A172 (cell line): ENCODE results near the gene RAPGEF1. TPM values are rescaled to one million over a fixed set of nuclear protein-coding genes. Genes with fewer than 3 reads are reported as not detected.
"Not testable (repeated sequence)": the region's sequence is repeated elsewhere in the genome, so short reads cannot be mapped to it uniquely, and the experiment has no call there.

Experiments
- DNase-seq: peaks from one replicate; pipeline ENCODE4 v3.0.0-alpha.2; 2015; ENCODE audit warnings: low spot score
- total RNA-seq: library from RNA; depleted of rRNA; stranded (reverse); fragments of >200 nt; shearing (Covaris generic); gene quantifications from 2 replicates; pipeline ENCODE4 v1.2.3, GENCODE V29; 2014

The RAPGEF1 gene
- total RNA-seq, 1 experiment from 2014 or later = 40.9 TPM

DNA sequence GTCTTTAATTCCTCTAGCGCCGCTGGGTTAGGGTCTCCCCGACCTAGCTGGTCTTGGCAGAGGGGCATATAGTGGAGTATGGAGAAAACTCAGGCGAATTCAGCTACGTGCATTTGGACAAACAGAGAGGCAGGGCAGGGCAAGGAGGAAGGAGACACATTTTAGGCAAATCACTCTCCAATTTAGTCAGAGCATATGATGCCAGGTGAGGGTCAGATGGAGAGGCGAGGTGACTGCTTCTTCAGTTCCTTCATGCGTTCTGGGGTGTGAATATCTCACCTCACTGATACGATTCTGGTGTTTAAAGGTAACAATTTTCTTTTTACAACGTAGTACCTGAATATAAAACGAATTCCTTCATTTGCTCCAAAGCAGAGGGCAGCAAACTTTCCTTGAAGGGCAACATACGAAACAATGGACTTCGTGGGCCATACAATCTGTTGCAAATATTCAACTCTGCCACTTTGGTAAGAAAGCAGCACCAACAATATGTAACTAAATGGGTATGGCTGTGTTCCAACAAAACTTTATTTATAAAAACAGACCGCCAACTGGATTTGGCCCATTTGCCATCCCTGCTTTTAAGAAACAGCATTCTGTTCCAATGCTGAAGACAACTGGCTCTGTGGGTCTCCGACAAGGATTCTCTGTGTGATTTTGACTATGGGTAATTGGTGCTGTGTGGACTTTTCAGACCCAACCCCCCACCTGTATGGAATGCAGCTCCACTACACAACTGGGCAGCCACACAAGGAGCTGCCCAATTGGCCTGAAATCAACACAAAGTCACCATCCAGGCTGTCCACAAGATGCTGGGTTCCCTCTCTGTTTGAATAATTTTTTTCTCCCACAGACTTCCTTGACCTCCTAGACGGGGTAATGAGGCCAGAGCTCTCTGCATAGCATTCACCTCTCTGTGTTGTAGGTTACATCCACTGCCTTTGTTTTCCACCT, 53.8 kb downstream of the RAPGEF1 start:
- DNase-seq = no peak

DNA sequence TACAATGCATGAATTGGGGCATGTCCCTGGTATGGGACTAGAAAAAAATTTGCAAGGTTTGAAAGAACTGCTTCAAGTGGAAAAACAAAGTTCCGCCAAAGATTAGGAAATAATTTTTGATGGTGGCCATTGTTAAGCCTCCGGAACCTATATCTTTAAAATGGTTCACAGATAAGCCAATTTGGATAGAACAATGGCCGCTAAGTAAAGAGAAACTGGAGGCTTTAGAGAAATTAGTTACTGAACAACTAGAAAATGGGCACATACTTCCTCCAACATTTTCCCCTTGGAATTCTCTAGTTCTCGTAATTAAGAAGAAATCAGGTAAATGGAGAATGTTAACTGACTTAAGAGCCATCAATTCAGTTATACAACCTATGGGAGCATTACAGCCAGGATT, 56.8 kb downstream of the RAPGEF1 start:
- DNase-seq = not testable (repeated sequence)

DNA sequence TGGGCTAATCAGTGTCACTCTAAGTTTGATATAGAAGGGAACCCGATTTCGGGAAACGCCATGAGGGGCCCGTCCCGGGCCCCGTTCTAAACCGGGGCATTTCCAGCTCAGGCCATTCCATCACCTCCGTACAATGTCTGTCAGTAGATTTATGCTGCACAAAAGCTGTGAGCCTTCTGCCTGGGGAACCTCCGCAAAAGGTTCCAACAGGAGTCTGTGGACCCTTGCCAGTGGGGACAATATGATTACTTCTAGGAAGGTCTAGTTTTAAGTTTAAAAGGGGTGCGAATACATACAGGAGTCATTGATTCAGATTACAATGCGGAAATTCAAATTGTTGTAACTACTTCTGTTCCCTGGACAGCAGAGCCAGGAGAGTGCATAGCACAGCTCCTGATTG, 57.6 kb downstream of the RAPGEF1 start:
- DNase-seq = no peak

DNA sequence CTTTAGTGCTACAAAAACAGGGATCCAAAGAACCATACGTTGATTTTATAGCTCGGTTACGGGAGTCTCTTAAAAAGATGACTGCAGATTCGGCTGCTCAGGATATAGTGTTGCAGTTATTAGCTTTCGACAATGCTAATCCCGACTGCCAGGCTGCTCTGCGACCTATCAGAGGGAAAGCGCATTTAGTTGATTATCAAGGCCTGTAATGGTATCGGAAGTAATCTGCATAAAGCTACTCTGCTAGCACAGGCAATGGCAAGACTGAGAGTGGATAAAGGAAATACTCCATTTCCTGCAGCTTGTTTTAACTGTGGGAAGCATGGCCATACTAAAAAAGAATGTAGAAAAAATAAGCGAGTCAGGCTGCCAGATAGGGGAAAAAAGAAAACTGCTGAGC, 58.0 kb downstream of the RAPGEF1 start:
- DNase-seq = not testable (repeated sequence)

DNA sequence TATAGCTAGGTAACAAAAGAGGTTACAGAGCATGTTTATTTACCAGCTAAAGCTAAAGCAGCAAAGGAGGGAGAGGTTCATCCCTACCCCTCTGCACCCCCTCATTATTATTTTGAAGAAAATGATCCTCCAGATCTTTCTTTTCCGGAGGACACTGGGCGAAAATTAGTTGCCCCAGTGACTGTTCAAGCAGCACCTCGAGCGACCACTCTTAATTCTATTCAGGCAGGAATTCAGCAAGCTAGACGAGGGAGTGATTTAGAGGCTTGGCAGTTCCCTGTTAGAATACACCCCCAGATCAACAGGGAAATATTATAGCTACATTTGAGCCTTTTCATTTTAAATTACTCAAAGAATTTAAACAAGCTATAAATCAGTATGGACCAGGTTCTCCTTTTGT, 58.8 kb downstream of the RAPGEF1 start:
- DNase-seq = not testable (repeated sequence)

DNA sequence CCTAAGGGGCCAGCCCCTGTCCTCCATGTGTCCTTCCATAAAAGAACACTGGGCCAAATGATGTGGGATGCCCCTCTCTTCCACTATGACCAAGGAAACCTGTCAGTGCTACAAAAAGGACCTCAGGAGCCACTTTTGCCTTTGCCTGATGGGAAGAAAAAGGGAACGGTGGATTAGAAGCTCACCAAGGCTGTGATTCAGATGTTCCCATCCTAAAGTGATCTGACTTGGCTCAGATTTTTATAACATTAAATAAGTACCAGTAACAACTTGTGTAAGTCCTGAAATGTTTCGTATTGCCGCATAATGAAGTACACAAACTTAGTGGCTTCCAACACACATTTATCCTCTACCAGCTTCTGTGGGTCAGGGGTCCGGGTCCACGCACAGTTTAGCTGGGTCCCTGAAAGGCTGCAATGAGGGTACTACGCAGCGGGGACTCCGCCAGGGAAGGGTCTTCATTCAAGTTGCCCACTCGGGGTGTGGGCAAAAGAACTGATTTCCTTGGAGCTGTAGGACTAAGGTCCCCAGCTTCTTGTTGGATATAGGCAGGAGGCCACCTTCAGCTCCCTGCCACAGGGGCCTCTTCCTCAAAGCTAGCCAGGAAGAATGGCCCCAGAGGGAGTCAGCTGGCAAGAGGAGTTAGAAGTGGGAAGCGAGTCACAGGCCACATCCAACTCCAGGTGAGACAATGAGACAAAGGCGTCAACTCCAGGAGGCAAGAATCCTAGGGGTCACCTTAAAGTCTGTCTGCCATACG, 60.4 kb downstream of the RAPGEF1 start:
- DNase-seq = no peak

DNA sequence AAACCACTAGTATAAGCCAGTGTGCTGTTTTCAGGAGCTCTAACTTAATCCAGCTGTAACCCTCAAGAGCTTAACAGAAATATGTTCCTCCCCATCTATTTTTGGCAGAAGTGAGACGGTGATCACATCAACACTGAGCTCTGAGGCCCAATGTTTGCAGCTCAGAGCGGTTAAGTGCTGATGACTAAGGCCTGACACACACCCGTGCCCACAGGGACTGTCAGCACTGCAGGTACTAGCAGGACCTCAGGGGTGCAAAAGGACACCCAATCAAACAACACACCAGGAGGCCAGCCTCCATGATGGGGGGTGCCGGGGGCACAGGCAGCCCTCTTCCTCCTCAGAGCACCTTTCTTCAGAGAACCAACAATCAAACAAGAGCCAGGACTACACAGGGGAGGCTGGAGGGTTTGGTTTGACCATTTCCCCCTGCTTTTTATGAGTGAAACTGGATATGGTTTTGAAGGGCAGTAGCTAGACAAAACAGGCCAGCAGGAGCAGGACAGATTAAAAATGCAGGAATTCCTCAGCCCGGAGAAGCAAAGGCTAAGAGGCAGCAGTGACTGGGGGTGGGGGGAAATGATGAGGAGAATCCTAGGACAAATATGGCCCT, 61.3 kb downstream of the RAPGEF1 start:
- peak; percentile 87 for DNase-seq

DNA sequence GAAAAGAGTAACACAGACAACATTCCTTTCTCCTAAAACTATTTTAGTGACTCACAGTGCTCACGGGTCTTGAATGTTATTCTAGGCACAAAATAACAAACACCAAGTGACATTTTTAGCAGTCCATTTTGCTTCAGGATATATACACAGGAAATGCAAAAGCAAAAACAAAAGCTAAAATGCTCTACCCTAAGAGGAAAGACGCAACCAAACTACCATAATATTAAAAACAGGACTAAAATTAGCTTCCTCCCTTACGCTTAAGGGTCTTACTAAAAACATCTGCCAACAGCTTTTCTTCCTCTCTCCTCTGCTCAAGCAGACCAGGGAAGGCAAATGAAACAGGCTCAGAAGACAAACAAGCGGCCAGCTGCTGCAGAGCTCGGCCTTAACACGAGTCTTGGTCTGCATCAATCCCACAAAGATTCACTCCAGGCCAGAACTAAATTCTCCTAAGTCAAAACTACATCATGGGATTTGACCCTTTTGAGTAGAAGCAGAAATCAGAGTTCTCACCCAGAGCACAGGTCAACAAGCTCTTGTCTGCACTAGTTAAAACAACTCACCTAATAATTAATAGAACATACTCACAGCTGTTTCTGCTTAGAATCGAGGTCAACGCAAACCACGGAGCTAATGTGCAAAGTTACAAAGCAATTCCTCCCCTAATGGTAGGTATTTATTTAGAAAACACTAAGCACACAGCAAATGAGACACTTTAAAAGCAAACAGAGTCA, 62.3 kb downstream of the RAPGEF1 start:
- DNase-seq = peak; percentile 46

DNA sequence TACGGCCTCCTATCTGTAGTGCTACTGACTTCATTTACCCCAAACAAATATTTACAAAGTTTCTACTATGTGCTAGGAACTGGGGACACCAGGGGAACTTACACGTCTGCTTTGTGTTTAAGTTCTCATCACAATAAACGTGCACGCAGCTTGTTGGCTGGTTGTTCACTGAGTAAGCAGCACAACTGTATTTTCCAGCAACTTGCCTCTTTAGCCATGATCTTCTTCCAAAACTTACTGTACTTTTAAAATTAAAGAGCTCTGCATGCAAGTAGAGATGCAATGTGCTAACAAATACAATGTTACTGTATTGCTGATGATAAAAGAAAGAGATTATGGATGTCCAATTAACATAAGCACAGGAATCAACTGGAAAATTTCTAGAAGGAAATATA, 62.8 kb downstream of the RAPGEF1 start:
- DNase-seq = no peak

DNA sequence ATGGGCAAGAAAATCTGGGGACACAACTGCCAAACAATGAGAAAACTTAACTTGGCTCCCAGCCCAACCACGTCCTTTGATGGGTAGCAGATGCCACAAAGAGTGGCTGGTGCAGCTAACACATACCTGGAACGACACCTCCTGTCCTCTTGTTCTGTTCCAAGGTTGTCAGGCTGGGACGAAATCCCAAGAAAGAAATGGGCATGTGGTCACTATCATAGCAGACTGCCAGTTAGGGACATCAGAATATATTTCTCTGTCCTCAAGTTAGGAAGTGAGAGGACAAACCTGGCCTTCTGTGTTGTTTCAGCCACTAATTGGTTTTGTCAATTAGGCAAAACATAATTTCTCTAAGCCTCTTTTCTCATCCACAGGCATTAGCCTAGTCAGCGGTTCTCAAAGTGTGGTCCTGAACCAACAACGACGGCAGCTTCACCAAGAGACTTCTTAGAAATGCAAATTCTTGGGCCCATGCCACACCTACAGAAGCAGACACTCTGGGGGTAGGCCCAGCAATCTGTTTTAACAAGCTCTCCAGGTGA, 63.4 kb downstream of the RAPGEF1 start:
- DNase-seq = no peak

DNA sequence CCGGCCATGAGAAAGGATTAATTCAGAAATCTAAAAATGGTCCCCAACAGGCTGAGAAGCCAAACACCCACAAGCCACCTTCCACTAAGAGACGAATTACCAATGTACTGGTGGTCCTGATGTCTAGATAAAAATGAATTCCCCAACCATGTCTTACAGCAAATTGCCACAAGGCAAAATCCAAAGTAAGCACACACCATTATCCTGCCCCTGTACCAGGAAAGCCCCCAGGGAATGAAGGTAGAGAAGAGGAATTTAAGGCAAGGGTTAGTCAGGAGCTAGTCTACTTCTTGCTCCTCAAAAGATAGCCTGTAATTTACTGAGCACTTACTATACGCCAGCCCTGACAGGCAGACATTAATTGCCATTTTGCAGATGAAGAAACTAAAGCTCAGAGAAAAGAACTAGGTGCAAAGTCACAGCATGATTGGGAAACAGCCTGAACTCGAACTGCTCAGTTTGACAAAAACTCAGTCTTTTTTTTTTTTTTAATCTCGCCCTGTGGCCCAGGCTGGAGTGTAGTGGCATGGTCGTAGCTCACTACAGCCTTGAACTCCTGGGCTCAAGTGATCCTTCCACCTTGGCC, 64.3 kb downstream of the RAPGEF1 start:
- no peak for DNase-seq

DNA sequence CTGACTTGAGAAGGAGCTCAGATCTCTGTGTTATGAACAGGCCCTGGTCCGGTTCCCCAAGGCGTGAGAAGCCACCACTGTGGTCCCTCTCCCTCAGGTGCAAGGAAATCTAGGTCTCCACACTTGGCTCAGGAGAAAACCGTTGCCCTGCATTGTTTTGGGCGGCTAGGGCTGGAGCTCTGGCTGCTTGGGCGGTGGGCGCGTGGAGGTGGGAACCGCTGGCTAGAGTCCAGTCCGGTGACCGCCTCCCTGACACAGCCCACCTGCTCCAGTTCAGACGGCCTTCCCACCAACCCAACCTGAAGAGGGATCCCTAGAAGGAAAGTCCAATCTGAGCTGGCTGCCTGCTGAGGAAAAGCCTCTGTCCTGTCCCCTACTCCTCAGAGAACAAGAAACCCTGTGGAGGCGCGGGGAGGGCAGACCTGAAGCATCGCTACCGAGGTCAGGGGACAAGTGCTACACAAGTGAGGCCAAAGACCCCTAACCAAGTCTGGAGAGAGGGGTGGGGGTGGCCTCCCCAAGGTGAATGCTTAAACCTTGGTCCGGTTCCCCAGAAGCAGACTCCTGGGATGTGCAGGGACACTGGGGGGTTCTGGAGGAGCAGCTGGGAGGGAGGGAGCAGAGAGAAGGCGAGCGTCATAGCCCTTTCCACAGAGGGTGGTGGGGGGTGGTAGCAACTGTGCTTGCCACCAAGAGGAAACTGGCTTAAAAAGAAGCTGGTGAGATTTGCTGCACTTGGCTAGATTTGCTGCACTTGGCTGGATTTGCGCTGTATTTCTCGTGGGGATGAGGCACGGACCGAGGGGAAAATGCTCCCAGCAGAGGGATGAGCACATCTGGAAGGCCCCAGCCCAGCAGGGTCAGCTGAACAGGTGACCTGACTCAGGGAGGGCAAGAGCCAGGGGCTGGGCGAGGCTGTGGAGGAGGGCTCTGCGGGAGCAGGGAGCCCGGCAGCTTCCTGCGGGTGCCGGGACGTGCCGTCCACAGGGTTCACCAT, 65.2 kb downstream of the RAPGEF1 start:
- DNase-seq = no peak

DNA sequence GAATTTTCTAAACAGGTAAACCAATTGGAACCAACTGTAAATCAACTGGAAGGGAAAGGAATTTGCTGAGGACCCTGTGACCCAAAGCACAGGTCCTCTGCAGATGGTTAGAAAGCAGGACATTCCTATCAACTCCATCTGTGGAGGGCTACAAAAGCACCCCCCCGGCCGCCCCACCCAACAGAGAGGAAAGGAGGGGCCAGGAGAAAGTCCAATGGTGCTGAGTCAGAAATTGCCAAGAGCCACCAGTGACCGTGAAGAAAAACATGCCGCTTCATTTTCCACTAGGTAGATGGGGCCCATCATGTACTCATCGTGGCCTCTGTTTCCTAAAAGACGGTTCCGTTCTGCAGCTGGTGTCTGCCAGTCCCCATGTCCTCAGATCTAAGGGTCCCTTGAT, 66.3 kb downstream of the RAPGEF1 start:
- no peak for DNase-seq

DNA sequence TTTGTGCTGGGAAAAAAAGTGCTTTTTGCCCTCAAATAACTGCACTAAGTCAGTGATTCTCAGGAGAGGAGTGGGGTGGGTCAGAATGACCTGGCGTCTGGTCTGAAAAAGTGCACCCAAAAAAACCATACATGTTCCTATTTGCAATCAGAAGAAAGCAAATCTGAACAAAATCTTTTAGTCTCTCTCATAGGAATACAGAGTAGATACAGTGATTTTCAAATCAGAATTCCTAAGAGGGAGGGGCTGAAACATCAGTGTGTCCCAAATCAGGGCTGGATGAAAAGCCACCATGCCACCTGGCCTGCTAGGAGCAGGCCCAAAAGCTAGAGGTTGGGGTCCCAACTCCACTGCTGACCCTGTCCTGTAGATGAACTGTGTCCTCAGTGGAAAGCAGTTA, 66.8 kb downstream of the RAPGEF1 start:
- no peak for DNase-seq

DNA sequence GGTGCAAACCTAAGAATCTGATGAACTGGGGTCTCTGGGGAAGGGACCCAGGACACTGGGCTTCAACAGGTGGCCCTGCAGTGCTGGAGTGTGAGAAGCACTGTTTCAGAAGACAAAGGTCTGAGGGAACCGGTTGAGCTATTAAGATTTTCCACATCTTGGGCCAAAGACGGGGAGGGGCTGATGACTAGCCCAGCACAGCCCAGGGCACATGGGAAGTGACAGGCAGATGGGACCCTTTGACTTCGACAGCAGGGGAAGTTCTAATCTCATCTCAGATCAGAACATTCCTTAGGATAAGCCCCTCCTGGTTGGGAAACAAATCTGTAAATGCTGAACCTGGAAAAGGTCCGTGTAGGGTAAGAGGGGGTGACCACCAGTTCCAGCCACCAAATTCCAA, 67.4 kb downstream of the RAPGEF1 start:
- no peak for DNase-seq

DNA sequence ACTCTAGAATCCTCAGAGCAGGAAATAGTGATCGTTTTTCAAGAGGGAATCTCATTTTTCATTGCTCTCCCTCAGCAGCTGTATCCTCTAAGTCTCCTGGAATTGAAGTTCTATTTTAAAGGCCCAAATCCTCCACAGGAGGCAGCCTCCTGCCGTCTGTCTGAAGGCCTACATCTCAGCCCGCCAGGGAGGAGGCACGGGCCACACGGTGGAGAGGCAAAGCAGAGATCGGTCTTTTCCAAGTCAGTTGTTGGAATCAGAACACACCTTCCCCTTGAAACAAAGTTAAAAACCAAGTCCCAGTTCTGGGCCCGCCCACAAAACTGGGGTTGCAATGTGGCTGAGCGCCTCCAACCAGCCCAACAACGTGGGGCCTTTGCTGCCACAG, 68.7 kb downstream of the RAPGEF1 start:
- DNase-seq = no peak

DNA sequence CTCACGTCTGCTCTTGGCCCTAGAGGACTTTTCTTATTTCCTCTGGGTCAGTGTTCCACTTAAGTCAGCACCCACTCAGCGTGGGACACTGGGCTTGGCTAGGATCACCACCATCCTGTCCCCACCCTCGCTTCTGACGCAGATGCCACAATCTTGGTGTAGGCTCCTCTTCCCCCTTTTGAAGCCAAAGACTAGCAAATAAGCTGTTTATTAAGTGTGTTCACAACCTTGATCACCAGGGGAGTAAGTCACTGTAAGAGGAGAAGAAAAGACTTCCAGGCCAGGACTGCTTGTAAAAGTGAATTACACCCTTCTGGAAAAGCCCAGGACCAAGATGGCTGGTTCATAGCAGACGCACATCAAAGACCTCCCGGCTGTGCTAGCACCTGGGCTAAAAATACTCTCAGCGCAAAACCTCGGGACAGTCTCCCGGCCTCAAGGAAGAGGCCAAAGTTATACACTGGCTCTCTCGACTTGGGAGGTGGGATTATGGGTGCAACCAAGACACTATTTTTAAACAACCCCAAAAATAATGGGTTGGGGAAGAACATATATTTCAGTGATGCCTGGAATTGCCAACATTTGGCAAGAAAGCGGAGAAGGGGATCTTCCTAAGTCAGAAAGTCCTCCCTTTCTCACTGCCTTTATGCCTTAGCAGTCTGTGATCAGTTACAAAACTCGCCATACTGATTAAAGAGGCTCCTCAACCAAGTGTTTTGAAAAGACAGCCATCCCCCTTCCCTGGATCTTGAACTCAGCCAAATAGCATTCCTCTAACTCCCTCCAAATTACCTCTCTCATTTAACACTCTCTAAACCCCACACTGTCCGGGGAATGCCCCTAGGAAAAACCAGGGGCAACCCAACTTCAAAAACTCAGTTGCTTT, 69.4 kb downstream of the RAPGEF1 start:
- no peak for DNase-seq

DNA sequence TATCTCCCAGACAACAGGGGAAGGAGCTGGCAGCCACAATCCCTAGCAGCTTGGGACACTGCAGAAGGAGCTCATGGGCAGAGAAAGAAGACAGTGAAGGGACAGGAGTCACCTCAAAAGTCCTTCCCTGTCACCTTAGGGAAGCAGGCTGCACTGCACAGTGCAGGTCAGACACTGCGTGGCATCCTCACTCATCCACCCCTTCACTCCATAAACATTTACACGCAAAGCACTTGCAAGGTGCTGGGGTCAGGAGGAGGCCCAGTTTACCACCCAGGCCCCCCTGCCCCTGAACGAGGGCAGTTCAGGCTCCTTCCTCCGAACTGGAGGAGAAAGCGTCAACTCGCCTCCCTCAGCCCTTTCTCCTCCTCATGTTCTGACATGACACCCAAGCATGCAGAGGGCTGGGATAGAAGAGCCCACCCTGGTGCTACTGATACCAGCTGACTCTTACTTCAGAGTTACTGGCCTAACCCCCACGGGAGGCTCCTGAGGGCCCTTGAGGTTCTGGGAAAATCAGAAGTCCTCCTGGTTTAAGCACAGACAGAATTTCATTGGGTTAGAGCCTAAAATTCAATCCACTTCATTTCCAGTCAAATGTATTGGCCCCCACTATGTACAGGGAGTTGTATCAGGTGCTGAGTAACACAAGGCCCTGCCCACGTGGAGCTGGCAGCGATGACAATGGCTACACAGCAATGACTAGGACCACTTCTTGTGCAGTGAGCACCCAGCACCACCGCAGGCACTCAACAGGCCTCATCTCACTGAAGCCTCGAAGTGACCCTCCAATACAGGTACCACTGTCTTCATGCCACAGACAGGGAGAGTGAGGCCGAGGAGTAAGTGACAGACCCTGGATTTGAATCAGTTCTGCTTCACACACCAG, 70.4 kb downstream of the RAPGEF1 start:
- DNase-seq = no peak
